GM19438 (cell line): ENCODE results near the gene DHRSX.

Experiments used
- ATAC-seq: cut with Tn5 transposase; IDR thresholded peaks from one replicate; pipeline ENCODE4 v1.9.1; 2021; ENCODE audit warnings: low read depth; ENCODE audit not compliant: unreplicated experiment

The DHRSX gene

GRCh38 chrX:2183193-2183725 is 317.5 kb downstream of the DHRSX start:
- no peak for ATAC-seq

DNA sequence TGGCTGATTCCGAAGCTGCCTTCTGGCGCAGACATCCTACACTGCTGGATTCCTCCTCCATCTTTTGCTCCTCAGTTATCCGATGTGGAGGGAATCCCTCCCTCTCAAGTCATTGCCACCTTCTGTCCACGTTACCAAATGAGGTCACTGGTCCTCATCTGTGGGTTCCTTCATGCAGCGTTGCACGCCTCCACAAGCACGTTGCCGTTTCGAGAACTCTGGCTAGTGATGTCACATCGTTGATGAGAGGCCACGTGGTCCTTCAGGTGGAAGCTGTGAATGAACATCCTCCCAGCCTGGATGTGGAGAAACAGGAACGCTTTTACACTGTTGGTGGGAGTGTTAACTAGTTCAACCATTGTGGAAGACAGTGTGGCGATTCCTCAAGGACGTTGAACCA is 323.2 kb downstream of the DHRSX start:
- no peak for ATAC-seq

GRCh38 chrX:2176733-2177132 is 324.0 kb downstream of the DHRSX start:
- ATAC-seq: no peak

DNA sequence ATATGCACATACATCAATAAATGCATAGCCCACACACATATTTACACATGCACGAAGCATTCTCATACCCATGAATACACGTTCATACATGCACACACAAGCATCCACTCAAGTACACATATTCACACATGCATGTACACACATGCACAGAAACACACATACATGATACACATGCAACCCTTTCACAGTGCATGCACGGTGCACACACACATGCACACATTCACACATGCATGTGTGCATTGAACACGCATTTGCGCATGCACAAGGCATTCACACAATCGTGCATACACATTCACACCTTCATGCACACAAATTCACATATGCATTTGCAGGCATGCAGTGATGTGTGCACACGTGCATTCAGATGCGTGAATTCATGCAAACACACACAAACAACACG is 324.5 kb downstream of the DHRSX start:
- no peak for ATAC-seq

DNA sequence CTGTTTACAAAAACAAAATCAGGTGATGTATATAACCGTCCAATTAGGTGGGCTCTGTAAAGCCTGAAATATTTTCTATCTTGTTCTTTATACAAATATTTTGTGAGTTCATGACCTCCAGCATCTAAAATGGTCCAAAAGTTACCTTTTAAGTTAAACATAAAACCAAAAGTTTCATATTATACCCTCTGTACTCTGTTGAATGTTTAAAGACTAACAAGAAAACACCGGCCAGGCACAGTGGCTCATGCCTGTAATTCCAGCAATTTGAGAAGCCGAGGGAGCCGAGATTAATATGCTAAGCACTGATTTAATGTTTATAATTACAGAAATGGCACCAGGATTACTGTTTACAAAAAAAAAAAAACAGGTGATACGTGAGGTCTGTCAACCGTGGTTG is 328.4 kb downstream of the DHRSX start:
- ATAC-seq: no peak
